HG03025 (cell line): Measurements from ENCODE around the gene PNMA1.

Experiments
- ATAC-seq: cut with Tn5 transposase; IDR thresholded peaks from one replicate; pipeline ENCODE4 v1.9.1; 2021; ENCODE audit warnings: mild to moderate bottlenecking, moderate library complexity; ENCODE audit not compliant: unreplicated experiment, low FRiP score

The PNMA1 gene, protein sequence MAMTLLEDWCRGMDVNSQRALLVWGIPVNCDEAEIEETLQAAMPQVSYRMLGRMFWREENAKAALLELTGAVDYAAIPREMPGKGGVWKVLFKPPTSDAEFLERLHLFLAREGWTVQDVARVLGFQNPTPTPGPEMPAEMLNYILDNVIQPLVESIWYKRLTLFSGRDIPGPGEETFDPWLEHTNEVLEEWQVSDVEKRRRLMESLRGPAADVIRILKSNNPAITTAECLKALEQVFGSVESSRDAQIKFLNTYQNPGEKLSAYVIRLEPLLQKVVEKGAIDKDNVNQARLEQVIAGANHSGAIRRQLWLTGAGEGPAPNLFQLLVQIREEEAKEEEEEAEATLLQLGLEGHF

DNA sequence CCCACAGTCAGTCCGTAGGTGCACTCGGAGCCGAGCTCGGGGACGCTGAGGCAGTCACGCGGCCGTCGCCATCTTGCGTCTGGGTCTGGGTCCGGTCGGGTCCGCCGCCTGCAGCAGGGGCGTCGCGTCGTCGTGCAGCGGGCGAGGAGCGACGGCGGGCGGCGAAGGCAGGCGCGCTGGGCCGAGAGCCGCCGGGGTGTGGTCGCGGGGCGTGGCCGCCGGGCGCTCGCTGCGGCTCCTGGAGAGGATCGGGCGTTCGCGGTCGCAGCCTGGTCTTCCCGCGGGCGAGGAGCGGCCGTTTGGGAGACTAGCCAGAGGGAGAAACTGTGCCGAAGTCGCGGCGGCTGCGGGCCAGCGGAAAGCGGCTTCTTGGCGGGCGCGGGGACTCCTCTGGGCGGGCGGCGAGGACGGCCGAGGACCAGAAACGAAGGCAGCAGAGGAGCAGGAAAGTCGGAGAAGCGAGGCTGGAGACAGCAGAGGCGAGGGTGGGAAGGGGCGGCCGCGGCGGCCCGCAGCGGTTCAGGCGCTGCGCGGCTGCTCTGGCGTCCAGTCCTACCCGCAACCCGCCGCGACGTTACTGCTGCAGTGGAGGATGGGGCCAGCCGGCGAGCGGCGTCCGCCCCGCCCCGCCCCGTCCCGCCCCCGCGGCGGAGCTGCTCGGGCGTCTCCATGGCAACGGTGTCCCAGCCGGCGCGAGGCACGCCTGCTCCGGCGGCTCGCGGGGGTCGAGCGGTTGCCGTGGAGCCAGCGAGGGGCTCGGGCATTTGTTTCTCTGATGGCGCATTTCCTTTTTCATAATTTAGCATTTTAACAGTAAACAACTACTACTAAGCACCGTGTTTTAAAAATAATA, at the start of gene PNMA1:
PNMA1 (minus strand) TSS at position 582 of the 853 bp plus-strand sequence. CDS start 745 bp downstream, outside the sequence.
- peak; percentile 65 for ATAC-seq

DNA sequence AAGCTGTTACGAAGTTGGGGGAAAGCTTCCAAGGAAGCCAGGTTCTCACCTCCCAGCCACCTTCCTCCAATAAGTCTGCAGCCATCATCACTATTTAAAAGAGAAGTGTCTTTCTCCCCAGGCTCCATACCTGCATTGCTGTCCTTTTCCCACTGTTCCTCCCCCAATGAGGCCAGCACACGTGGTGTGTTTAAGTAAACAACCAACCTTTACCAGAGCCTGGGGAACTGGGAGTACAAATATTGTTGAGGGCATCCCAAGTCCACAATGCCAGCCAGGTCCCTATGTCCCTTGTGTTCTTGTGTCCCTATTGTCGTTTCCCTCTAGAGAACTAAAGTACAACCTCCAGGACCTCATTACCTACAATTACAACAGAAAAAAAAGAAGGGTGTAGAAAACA, 49.2 kb upstream of the PNMA1 start:
- ATAC-seq, result no peak

DNA sequence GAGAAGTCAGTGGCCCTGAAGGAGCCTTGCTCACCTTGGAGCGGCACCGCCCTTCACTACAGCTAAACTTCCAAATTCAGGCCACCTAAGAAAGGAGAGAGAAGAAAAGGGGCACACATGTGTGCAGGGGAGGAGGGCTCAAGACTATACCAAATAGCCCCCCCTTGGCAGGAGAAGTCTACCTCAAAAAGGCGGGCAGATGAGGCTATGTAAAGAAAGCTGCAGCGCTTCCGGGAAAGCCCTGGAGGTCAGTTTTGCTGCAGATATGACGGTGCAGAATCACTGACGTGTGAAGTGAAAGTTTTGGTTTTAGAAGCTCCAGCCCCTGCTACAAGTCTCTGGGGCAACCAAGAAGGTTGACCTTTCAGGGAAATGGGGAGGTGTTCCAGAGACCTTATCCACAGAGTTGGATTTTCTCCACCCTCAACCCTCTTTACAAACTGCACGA, 48.2 kb upstream of the PNMA1 start:
- no peak for ATAC-seq

DNA sequence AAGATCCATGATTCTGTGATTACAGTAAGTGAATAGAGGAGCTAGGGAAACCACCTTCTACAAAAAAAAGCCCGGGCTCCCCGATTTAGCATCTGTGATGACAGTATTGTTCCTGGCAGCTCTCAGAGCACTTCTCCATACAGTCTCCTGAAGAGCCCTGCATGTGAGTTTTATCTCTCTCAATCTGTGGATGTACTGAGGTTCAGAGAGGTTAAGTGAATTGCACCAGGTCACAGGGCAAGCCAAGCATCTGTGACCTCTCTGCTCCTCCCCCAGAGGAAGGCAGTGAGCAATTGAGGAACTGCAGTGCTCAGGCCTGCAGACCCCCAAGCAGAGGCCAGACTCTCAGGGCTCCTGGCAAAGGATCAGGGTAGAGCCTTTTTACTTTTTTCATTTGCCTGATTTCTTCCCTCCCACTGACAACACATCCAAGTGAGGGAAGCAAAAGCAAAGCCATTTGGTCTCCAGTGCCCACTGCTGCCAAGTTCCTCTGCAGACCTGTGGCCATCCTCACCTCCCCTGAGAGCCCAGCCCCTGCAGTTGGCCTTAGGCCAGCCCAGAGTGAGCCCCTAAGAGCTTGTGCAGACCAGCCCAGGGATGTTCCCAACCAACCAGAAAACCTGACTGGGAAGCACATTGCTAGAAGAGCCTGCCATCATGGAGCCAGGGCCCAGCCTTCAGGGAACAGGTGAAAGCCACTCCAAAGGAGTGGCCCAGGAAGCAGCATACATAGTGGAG, 47.6 kb upstream of the PNMA1 start:
- ATAC-seq, result no peak

DNA sequence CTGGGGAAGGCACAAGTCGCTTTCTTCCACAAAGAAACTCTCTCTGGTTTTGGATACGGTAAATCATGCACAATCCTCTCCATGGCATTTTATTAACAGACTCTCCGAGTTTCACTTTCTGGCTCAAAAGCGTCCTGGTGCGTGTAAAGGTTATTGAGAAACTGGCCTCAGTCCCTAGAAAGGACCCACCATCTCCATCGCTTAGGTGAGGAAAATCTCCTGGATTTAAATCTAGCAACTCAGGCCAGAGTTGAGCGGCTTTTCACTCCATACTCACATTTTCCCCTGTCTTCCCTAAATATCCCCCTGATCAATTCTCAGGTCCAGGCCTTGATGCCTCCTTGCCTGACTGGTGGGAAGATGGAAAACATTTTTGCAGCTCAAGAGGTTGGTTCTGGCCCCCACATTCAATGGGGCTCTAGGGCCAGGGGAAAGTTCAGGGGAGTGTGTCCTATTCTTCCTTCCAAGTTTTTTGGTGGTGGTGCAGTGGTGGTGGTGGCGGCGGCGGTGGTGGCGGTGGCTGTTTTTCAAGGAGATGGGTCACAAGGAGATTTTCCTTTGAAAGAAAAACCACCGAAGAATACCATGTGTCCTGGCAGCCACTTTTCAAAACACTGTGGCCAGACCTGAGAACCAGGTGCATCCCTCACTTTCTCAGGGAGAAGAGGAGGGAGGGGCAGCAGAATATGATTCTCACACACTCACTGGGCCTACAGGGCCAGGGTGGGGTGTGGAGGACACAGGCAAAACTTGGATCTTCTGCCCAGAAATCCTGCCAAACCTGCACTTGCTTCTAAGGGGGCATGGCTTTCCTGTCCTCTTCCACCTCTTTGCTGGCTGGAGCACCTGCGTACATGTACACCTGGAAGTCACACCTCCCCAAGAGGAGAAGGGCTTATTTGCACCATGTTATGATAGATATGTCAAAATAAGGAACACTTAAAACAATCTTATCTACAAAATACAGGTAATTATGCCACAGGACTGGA, 46.7 kb upstream of the PNMA1 start:
- no peak for ATAC-seq

GRCh38 chr14:73759714-73760597, 45.8 kb upstream of the PNMA1 start:
- ATAC-seq, result peak; percentile 48

DNA sequence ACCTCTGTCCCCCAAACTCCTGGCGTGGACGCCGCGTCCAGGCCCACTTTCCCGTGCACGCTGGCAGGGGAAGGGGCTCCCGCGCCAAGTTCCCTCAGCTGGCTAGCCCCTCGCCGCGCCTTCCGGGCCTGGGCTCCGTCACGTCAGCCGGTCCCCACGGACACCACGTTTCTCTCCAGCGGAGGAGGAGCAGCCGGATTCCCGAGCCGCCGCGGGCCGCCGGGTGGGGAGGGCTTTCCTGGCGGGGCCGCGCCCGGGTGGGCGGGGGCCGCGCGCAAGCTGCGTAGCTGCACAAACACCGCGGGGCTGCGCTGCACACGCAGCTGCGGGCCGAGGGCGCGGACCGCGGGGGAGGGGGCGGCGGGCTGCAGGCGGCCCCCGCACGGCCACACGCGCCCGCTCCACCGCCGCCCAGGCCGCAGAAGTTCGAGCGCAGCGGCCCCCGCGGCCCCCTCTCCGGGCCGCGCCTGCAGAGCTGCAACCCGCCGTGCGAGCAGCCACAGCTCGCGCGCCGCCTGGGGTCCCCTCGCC, 45.1 kb upstream of the PNMA1 start:
- no peak for ATAC-seq

DNA sequence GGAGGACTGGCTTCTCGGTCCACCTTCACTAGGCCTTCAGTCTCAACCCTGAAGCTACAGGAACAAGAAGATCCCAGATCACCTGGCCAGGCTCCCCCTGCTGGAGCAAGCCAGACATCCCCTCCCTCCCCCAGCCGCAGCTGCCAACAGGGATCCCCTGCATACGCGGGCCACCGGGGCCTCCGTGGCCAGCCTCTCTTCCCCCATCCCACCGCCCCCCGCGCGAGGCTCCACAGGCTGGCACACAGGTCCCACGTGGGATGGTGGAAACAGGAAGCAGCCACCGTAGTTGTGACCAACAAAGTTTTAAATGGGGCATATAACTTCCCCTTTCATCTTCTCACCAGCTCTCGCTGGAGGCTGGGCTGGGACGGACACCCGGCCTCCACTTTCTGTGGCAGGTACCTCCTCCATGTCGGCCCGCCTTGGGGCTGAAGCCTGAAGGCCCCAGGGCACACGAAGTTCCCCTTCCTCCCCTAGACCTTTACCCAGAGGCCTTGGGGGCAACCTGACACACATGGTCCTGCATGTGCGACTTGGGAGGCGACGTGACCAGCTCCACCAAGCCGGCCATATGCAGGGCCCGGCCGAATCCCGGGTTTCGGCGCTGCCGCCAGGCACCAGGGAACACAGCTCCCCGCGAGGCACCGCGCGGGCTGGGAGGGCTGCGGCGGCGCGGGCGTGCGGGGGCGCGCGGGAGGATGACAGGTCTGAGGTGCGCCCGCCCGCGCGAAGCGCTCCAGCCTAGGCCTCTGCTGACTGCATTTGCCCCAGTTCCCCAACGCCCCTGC, 44.4 kb upstream of the PNMA1 start:
- no peak for ATAC-seq

GRCh38 chr14:73757876-73758391, 43.8 kb upstream of the PNMA1 start:
- no peak for ATAC-seq

DNA sequence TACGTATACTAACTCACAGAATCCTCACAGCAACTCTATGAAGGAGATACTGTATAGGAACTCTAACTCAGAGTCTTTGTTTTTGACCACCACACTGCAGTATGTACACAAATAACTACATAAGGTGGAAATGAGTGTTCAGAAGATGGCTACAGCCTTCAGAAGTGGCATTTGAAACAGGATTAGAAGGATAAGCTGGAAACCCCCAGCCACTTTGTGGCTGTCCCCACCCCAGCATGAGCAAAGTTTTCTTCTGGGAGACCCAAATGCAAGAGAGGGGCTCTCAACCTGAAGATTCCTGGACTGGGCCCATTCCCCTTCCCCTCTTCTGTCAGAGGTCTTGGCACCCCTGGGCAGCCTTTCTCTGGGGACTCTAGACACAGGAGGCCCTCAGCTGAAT, 43.2 kb upstream of the PNMA1 start:
- no peak for ATAC-seq

DNA sequence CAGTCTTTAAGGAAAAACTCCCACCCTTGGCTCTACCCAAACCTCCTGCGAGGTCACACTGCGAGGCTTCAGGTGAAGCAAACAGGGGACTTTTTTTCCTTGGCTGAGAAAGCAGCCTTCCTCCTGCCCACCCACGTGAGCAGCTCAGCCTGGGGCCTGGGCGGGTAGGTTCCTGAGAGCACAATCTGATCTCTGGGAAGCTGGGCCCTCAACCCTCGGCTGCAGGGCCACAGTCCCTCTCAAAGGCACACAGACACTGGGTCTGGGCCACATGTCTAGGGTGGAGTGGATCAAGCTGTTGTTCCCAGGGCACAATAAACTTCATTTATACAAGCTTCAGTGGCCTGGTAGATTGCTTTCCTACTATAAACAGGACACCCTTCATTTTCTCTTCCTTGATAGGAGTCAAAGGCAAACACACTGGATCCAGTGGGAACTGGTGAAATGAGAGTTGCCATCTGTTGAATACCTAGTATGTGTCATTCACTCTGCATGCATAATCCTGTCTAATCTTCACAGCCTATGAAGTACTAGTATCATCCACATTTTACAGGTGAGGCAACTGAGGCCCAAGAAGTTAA, 41.3 kb upstream of the PNMA1 start:
- no peak for ATAC-seq

DNA sequence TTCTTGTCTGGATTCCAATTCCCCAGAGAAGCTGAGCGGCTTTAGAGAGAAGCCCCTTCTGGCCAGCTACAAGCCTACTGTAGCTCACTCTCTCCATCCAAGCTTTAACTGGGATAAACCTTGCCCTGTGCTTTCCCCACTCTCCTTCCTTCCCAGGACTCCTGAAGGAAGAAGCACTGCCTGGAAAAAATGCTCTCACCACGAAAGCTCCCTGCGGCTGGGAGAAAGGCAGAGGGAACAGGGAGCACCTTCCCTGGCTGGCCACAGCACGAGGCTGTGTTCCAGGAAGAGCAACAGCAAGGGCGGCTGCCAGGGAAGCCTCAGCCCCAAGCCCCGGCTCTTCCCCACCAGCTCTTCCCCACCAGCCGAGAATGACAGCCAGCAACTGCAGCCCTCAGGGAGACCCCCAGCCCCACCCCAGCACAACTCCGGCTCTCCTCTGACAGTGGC, 40.8 kb upstream of the PNMA1 start:
- ATAC-seq, result no peak

DNA sequence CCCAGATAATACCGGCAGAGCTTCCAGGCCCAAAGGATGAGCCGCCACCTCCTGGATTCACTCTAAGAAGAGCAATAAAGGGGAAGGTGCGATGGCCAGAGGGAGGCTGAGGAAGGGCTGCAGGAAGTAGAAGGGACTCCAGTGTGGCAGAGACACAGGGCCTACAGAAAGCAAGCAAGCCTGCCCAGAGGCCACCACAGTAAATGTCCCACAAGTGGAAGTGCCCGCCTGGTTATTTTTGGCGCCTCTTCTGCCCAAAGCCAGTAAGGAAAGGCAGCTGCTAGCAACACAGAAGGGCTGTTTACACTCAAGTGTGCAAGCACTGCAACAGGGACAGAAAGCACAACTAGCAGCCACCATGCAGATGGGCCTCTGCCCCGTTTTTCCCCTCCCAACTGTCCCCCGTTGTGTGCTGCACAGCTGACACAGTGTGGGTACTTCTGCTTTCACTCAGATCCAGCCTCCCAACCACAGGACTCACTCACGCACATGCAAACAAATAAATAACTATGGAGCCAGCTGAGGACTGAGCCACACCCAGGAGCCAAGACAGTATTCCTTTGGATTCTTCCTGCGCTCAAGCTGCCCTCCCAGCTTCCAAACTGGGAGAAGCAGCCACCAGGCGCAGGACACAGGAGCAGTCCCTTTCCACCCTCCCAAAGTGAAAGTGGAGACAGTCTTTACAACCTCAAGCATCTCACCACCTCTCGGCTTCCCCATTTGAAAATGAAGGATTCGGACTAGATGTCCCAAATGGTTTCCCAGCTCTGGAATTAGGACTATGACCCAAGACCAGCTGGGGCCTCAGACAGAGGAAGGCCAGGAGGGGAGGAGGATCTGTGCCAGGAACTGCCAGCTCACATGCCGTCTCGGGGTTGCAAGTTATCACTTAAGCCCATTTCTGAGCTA, 40.0 kb upstream of the PNMA1 start:
- peak; percentile 41 for ATAC-seq

DNA sequence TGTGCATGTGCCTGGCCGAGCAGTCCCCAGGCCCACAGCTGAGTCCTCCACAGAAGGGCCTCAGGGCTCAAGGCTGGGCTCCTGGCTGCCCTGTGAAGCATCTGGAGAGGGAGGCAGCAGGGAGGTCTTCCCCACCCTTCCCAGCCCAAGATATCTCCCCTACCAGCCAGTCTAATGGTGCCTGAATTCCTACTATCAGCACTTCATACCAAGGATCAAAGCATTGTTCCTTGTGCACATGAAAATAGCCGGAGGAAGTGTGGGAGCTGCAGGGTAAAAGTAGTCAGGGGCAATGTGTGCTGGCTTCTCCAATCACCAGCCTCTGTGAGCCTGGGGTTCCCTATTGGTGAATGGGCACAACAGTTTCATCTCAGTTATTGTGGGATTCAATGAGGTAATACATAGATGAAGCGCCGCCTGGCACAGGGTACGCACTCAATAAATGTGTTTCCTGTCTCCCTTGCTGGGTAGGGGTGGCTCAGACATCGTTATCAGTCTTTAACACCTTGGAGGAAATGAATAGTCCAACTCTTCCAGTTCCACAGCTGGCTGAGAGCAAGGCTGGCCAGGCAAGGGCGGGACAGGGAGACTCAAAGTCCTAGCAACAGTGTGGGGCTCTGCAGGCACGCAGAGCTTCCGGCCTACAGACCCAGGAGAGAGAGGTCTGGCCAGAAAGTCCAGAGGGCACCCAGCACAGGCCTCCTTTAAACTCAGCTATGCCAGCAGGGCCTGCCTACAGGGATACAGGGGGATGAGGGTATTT, 39.1 kb upstream of the PNMA1 start:
- ATAC-seq, result no peak

DNA sequence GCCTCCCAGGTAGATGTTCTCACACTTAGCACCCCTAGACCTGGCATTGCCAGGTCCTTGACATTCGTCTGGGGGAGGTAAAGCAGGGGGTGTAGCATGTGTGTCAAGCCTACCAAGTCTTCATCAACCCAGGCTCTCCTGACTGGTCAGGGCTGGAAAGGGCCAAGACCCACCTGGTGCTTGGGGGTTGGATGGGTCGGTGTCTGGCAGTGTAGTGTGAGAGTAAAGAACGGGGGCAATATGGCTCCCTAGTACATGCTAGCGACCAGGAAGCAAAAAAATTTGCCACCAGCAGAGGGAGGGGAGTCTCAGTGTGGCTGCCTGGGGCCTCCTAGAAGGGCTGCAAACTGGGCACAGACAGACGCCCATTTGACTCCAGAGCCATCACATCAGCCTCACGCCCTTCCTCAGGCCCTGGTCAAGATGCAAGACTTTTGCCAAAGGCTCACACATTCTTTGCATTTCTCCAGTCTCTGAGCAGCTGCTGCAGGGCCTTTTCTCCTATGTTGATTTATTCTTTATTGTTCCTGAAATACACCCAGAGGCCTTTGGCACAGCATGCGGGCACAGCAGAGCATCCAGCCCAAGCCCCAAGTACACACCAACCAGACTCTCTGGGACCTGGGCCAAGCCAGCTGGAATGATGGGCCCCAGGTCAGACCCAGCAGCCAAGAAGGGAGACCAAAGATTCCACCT, 38.3 kb upstream of the PNMA1 start:
- no peak for ATAC-seq
